ENCODE results near the gene KAT7. TPM values are rescaled to one million over a fixed set of nuclear protein-coding genes. Genes with fewer than 3 reads are reported as not detected.

Gene KAT7
- polyA plus RNA-seq, 1 of the 3 experiments (the other 2 are of a cell fraction): 20.2 TPM

DNA sequence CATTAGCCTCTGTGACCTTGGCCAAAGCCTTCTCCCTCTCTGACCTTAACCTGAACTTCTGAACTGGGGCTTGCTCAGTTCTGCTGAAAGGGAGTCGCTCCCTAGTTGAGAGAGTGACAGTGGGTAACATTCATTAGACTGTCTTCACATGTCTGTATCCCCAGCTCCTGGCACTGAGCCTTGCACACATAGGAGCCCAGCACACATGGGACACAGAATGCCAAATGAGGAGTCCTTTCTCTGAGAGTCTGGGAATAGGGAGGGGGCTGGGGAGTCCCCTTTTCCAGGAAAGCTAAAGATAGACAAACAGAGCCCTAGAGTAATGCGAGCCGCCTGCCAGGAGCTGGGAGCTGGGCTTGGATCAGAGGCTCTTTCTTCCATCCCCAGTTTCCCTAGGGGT lies 56.8 kb downstream of the KAT7 start:
- no peaks in the 10 kb centered on the region for H3K9me2 ChIP-seq
- no peaks in the 10 kb centered on the region for H3K27me3 ChIP-seq (ENCODE audit: insufficient read depth)
- ChIA-PET CTCF (interaction anchor here (0.9 to 40.4 kb wide), 4 partner anchors 16 to 275 kb away, joined by 3 to 1665 read pairs (median 3); partner anchors contain the start of genes DLX3 and KAT7), POLR2A (no interaction called here)
- 86% methylated on average over 2 of the region's 3 CpGs for WGBS (ENCODE audit: low lambda C conversion rate)
- H4K20me1 ChIP-seq (ENCODE audit: insufficient read depth): no peaks in the 10 kb centered on the region
- no peak overlapping the region for H3K4me2 ChIP-seq
- H3K4me1 ChIP-seq (ENCODE audit: control insufficient read depth in 1 of 2, insufficient read depth in 2 of 2, low read depth in 1 of 2, low read length in 1 of 2): peaks cover 0 to 6% of the 10 kb centered on the region in 2 experiments; a peak in 1 of 4 replicates
- no peak overlapping the region for H3K9ac ChIP-seq
- no peak for TF ChIP-seq MXI1 (IDR thresholded peaks at IDR 0.05; ENCODE audit: low read depth, low read length)
- no peak for TF ChIP-seq TAF1 (IDR thresholded peaks at IDR 0.05; ENCODE audit: borderline replicate concordance, low read depth, low read length)
- TF ChIP-seq SMC3 (IDR thresholded peaks at IDR 0.05; ENCODE audit: low read depth, low read length): no peak
- TF ChIP-seq, protein P1, sequence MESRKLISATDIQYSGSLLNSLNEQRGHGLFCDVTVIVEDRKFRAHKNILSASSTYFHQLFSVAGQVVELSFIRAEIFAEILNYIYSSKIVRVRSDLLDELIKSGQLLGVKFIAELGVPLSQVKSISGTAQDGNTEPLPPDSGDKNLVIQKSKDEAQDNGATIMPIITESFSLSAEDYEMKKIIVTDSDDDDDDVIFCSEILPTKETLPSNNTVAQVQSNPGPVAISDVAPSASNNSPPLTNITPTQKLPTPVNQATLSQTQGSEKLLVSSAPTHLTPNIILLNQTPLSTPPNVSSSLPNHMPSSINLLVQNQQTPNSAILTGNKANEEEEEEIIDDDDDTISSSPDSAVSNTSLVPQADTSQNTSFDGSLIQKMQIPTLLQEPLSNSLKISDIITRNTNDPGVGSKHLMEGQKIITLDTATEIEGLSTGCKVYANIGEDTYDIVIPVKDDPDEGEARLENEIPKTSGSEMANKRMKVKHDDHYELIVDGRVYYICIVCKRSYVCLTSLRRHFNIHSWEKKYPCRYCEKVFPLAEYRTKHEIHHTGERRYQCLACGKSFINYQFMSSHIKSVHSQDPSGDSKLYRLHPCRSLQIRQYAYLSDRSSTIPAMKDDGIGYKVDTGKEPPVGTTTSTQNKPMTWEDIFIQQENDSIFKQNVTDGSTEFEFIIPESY (IDR thresholded peaks at IDR 0.05; ENCODE audit: borderline replicate concordance, low read depth): no peak
- TF ChIP-seq JUND (IDR thresholded peaks at IDR 0.05): no peak
- TF ChIP-seq TCF12 (IDR thresholded peaks at IDR 0.05): no peak
- no peak for TF ChIP-seq MEF2A (IDR thresholded peaks at IDR 0.05; ENCODE audit: borderline replicate concordance, low read depth)
- TF ChIP-seq RAD21 (IDR thresholded peaks at IDR 0.05; ENCODE audit: low read length): no peak
- TF ChIP-seq POLR2AphosphoS5 (IDR thresholded peaks at IDR 0.05; ENCODE audit: low read depth, low read length): no peak
- TF ChIP-seq FOXM1 (IDR thresholded peaks at IDR 0.05; ENCODE audit: low read depth): no peak
- TF ChIP-seq USF1 (IDR thresholded peaks at IDR 0.05; ENCODE audit: borderline replicate concordance, low read depth): no peak
- TF ChIP-seq FOSL2 (IDR thresholded peaks at IDR 0.05; ENCODE audit: borderline replicate concordance, low read depth): no peak
- no peak for TF ChIP-seq CHD2 (IDR thresholded peaks at IDR 0.05; ENCODE audit: low read length, partially characterized antibody)
- no peak for TF ChIP-seq MAX (IDR thresholded peaks at IDR 0.05; ENCODE audit: low read depth)
- TF ChIP-seq USF2 (IDR thresholded peaks at IDR 0.05; ENCODE audit: borderline replicate concordance, low read depth, low read length): no peak
- TF ChIP-seq EP300 (IDR thresholded peaks at IDR 0.05; ENCODE audit: borderline replicate concordance in 1 of 2, low read depth in 1 of 2, low read length in 1 of 2): no peak
- no peak for TF ChIP-seq RXRA (IDR thresholded peaks at IDR 0.05; ENCODE audit: borderline replicate concordance, low read depth)
- TF ChIP-seq, protein P2, sequence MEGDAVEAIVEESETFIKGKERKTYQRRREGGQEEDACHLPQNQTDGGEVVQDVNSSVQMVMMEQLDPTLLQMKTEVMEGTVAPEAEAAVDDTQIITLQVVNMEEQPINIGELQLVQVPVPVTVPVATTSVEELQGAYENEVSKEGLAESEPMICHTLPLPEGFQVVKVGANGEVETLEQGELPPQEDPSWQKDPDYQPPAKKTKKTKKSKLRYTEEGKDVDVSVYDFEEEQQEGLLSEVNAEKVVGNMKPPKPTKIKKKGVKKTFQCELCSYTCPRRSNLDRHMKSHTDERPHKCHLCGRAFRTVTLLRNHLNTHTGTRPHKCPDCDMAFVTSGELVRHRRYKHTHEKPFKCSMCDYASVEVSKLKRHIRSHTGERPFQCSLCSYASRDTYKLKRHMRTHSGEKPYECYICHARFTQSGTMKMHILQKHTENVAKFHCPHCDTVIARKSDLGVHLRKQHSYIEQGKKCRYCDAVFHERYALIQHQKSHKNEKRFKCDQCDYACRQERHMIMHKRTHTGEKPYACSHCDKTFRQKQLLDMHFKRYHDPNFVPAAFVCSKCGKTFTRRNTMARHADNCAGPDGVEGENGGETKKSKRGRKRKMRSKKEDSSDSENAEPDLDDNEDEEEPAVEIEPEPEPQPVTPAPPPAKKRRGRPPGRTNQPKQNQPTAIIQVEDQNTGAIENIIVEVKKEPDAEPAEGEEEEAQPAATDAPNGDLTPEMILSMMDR (IDR thresholded peaks at IDR 0.05): no peak
- TF ChIP-seq, protein P3, sequence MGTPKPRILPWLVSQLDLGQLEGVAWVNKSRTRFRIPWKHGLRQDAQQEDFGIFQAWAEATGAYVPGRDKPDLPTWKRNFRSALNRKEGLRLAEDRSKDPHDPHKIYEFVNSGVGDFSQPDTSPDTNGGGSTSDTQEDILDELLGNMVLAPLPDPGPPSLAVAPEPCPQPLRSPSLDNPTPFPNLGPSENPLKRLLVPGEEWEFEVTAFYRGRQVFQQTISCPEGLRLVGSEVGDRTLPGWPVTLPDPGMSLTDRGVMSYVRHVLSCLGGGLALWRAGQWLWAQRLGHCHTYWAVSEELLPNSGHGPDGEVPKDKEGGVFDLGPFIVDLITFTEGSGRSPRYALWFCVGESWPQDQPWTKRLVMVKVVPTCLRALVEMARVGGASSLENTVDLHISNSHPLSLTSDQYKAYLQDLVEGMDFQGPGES (IDR thresholded peaks at IDR 0.05; ENCODE audit: low read depth, low read length): no peak
- TF ChIP-seq TEAD4 (IDR thresholded peaks at IDR 0.05; ENCODE audit: borderline replicate concordance, insufficient read depth): no peak
- no peaks in the 10 kb centered on the region for H3K79me2 ChIP-seq (ENCODE audit: insufficient read depth)
- no peaks in the 10 kb centered on the region for H3K9me3 ChIP-seq
- no peak overlapping the region for H2AFZ ChIP-seq (ENCODE audit: low read depth)
- H3K27ac ChIP-seq (ENCODE audit: low read depth in 2 of 2, low read length in 1 of 2): no peak overlapping the region
- H3K4me3 ChIP-seq (ENCODE audit: low read depth in 2 of 2, low read length in 1 of 2): no peak overlapping the region
- peaks cover 10% of the 10 kb centered on the region for H3F3A ChIP-seq (replicated peaks; ENCODE audit: insufficient read depth)
- DNase-seq: no peak
- no peaks in the 10 kb centered on the region for H3K36me3 ChIP-seq (replicated peaks in 1 of 2; ENCODE audit: control insufficient read depth in 1 of 2, insufficient read depth in 2 of 2, low read length in 1 of 2)

All from SK-N-SH (cell line).